Astrocyte (in vitro differentiated cells and primary cell): ENCODE measurements around the gene DNAH2. TPM values are rescaled to one million over a fixed set of nuclear protein-coding genes. Genes with fewer than 3 reads are reported as not detected.
A peak's percentile ranks its signal among the peaks of the same experiment; 100 is the strongest.

Experiments used
- DNase-seq: peaks from one replicate; pipeline ENCODE4 v3.0.0-alpha.2; 2010; ENCODE audit warnings: low read depth
- FAIRE-seq: peaks from 2 replicates; lab custom pipeline; 2011; peaks lifted over from hg19 to GRCh38; lab: Jason Lieb, UNC
- H2AFZ ChIP-seq: 2 replicates; pipeline ENCODE4 v1.6.0; 2012; ENCODE audit warnings: low read depth, low read length, inconsistent platforms
- H3K27ac ChIP-seq: 2 replicates; pipeline ENCODE4 v1.5.1; 2011; ENCODE audit warnings: low read depth, low read length, inconsistent platforms
- H3K27me3 ChIP-seq: 2 replicates; pipeline ENCODE4 v1.6.0; 2011; ENCODE audit warnings: low read length, inconsistent platforms; ENCODE audit not compliant: insufficient read depth
- H3K36me3 ChIP-seq: 2 replicates; pipeline ENCODE4 v1.5.1; 2011; ENCODE audit warnings: low read length, inconsistent platforms; ENCODE audit not compliant: insufficient read depth
- H3K4me1 ChIP-seq: 2 replicates; pipeline ENCODE4 v1.5.1; 2011; ENCODE audit warnings: low read length, inconsistent platforms; ENCODE audit not compliant: insufficient read depth
- H3K4me2 ChIP-seq: 2 replicates; pipeline ENCODE4 v1.6.0; 2012; ENCODE audit warnings: low read length, inconsistent platforms
- H3K4me3 ChIP-seq: 2 replicates; pipeline ENCODE4 v1.5.1; 2011; ENCODE audit warnings: low read depth, mild to moderate bottlenecking, low read length, inconsistent platforms; ENCODE audit not compliant: insufficient read depth
- H3K79me2 ChIP-seq: 2 replicates; pipeline ENCODE4 v1.6.0; 2012; ENCODE audit warnings: mild to moderate bottlenecking, low read length, inconsistent platforms; ENCODE audit not compliant: insufficient read depth
- H3K9ac ChIP-seq: 2 replicates; pipeline ENCODE4 v1.6.0; 2012; ENCODE audit warnings: mild to moderate bottlenecking, low read length, inconsistent platforms
- H3K9me3 ChIP-seq: 2 replicates; pipeline ENCODE4 v1.5.1; 2012; ENCODE audit warnings: low read depth, mild to moderate bottlenecking, low read length, inconsistent platforms; ENCODE audit not compliant: insufficient read depth
- H4K20me1 ChIP-seq: 2 replicates; pipeline ENCODE4 v1.6.0; 2012; ENCODE audit warnings: low read length, inconsistent platforms; ENCODE audit not compliant: insufficient read depth
- H3K27ac Mint-ChIP-seq: one replicate; pipeline ENCODE4 v1.8.0; 2021; ENCODE audit warnings: mild to moderate bottlenecking, mixed read lengths; ENCODE audit not compliant: unreplicated experiment
- H3K27me3 Mint-ChIP-seq: one replicate; pipeline ENCODE4 v1.8.0; 2021; ENCODE audit warnings: low read depth, mixed read lengths; ENCODE audit not compliant: unreplicated experiment
- H3K36me3 Mint-ChIP-seq: one replicate; pipeline ENCODE4 v1.8.0; 2021; ENCODE audit warnings: low read depth, mixed read lengths; ENCODE audit not compliant: unreplicated experiment
- H3K4me1 Mint-ChIP-seq: one replicate; pipeline ENCODE4 v1.8.0; 2021; ENCODE audit warnings: low read depth, mixed read lengths; ENCODE audit not compliant: unreplicated experiment
- H3K4me3 Mint-ChIP-seq: one replicate; pipeline ENCODE4 v1.8.0; 2021; ENCODE audit warnings: mild to moderate bottlenecking, moderate library complexity, mixed read lengths; ENCODE audit not compliant: unreplicated experiment
- H3K9me3 Mint-ChIP-seq: one replicate; pipeline ENCODE4 v1.8.0; 2021; ENCODE audit warnings: mild to moderate bottlenecking, mixed read lengths; ENCODE audit not compliant: unreplicated experiment
- EZH2 ChIP-seq: IDR thresholded peaks from 2 replicates; pipeline ENCODE4 v1.6.1; 2012; ENCODE audit warnings: mild to moderate bottlenecking, low read length, inconsistent platforms; ENCODE audit not compliant: insufficient read depth
- total RNA-seq: library from RNA; stranded (reverse); gene quantifications from 2 replicates; pipeline ENCODE4 v1.2.1, GENCODE V29; 2021
- TF ChIP-seq, protein P1 (sequence below): IDR thresholded peaks from 2 replicates; pipeline ENCODE4 v1.5.1; 2011; ENCODE audit warnings: low read depth, mild to moderate bottlenecking, inconsistent platforms, low read length, moderate library complexity; ENCODE audit not compliant: insufficient read depth

Gene DNAH2
- total RNA-seq, 1 donor from 2014 or later: 0.11 TPM

GRCh38 chr17:7803981-7804380 lies 86.4 kb downstream of the DNAH2 start:
- H3K4me3 Mint-ChIP-seq: no peak overlapping the region
- Histone ChIP-seq H4K20me1 (no peaks in the 10 kb centered on the region), H3K36me3 (no peaks in the 10 kb centered on the region), H3K9me3 (no peaks in the 10 kb centered on the region), H2AFZ (no peak overlapping the region), H3K4me3 (no peak overlapping the region), H3K79me2 (no peaks in the 10 kb centered on the region), H3K9ac (no peak overlapping the region), H3K4me2 (no peak overlapping the region), H3K4me1 (no peaks in the 10 kb centered on the region), H3K27me3 (no peaks in the 10 kb centered on the region), H3K27ac (no peak overlapping the region)
- FAIRE-seq (no peak), DNase-seq (no peak)
- H3K36me3 Mint-ChIP-seq: no peaks in the 10 kb centered on the region
- peaks cover 6% of the 10 kb centered on the region for H3K9me3 Mint-ChIP-seq
- TF ChIP-seq, protein P1, sequence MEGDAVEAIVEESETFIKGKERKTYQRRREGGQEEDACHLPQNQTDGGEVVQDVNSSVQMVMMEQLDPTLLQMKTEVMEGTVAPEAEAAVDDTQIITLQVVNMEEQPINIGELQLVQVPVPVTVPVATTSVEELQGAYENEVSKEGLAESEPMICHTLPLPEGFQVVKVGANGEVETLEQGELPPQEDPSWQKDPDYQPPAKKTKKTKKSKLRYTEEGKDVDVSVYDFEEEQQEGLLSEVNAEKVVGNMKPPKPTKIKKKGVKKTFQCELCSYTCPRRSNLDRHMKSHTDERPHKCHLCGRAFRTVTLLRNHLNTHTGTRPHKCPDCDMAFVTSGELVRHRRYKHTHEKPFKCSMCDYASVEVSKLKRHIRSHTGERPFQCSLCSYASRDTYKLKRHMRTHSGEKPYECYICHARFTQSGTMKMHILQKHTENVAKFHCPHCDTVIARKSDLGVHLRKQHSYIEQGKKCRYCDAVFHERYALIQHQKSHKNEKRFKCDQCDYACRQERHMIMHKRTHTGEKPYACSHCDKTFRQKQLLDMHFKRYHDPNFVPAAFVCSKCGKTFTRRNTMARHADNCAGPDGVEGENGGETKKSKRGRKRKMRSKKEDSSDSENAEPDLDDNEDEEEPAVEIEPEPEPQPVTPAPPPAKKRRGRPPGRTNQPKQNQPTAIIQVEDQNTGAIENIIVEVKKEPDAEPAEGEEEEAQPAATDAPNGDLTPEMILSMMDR: no peak
- no peak for TF ChIP-seq EZH2
- peak overlapping the region; percentile 71 for H3K27ac Mint-ChIP-seq
- peaks cover 30% of the 10 kb centered on the region for H3K27me3 Mint-ChIP-seq
- no peaks in the 10 kb centered on the region for H3K4me1 Mint-ChIP-seq

DNA sequence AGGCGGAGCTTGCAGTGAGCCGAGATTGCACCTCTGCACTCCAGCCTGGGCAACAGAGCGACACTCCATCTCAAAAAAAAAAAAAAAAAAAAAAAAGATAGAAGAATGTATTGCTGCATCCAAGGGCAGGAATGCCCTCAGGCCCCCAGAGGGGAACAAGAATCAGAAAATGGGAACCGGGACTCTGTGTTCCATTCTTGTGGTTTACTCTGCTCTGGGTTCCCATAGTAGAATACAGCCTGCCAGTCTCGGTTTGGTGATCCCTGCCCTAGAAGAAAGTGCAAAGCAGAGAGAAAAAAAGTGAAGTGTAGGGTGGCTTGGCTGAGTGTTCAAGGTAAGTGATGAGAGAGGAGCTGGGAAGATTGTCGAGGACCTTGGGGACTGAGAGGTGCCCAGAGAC lies 89.0 kb downstream of the DNAH2 start:
- Histone ChIP-seq H3K4me1 (no peaks in the 10 kb centered on the region), H3K4me2 (no peak overlapping the region), H3K9me3 (no peaks in the 10 kb centered on the region), H2AFZ (no peak overlapping the region), H3K4me3 (no peak overlapping the region), H3K27me3 (peaks cover 4% of the 10 kb centered on the region), H3K36me3 (no peaks in the 10 kb centered on the region), H3K27ac (no peak overlapping the region), H3K79me2 (no peaks in the 10 kb centered on the region), H4K20me1 (no peaks in the 10 kb centered on the region), H3K9ac (no peak overlapping the region)
- no peaks in the 10 kb centered on the region for H3K4me1 Mint-ChIP-seq
- no peaks in the 10 kb centered on the region for H3K36me3 Mint-ChIP-seq
- H3K27ac Mint-ChIP-seq: no peak overlapping the region
- no peak overlapping the region for H3K4me3 Mint-ChIP-seq
- no peak for DNase-seq
- no peak for TF ChIP-seq EZH2
- TF ChIP-seq, protein P1: no peak
- H3K9me3 Mint-ChIP-seq: peaks cover 3% of the 10 kb centered on the region
- H3K27me3 Mint-ChIP-seq: peaks cover 28% of the 10 kb centered on the region
- FAIRE-seq: no peak

GRCh38 chr17:7807206-7807605 lies 89.7 kb downstream of the DNAH2 start:
- H4K20me1 ChIP-seq: no peaks in the 10 kb centered on the region
- FAIRE-seq (no peak), DNase-seq (no peak)
- TF ChIP-seq EZH2: no peak
- TF ChIP-seq, protein P1: no peak
- peaks cover 3% of the 10 kb centered on the region for H3K9me3 Mint-ChIP-seq
- H3K4me3 ChIP-seq: no peak overlapping the region
- no peak overlapping the region for H3K9ac ChIP-seq
- H3K27me3 Mint-ChIP-seq: peaks cover 27% of the 10 kb centered on the region
- no peaks in the 10 kb centered on the region for H3K9me3 ChIP-seq
- H3K79me2 ChIP-seq: no peaks in the 10 kb centered on the region
- H3K36me3 Mint-ChIP-seq: no peaks in the 10 kb centered on the region
- H3K4me3 Mint-ChIP-seq: no peak overlapping the region
- H3K4me1 ChIP-seq: no peaks in the 10 kb centered on the region
- H3K4me2 ChIP-seq: no peak overlapping the region
- no peak overlapping the region for H3K27ac Mint-ChIP-seq
- H2AFZ ChIP-seq: no peak overlapping the region
- H3K27me3 ChIP-seq: peaks cover 4% of the 10 kb centered on the region
- H3K4me1 Mint-ChIP-seq: no peaks in the 10 kb centered on the region
- H3K36me3 ChIP-seq: no peaks in the 10 kb centered on the region
- no peak overlapping the region for H3K27ac ChIP-seq
